ENCODE results near the gene NPTN. TPM values are rescaled to one million over a fixed set of nuclear protein-coding genes. Genes with fewer than 3 reads are reported as not detected.

NPTN gene
- 10 to 100 TPM; 45.5 to 54.0 TPM for total RNA-seq

DNA sequence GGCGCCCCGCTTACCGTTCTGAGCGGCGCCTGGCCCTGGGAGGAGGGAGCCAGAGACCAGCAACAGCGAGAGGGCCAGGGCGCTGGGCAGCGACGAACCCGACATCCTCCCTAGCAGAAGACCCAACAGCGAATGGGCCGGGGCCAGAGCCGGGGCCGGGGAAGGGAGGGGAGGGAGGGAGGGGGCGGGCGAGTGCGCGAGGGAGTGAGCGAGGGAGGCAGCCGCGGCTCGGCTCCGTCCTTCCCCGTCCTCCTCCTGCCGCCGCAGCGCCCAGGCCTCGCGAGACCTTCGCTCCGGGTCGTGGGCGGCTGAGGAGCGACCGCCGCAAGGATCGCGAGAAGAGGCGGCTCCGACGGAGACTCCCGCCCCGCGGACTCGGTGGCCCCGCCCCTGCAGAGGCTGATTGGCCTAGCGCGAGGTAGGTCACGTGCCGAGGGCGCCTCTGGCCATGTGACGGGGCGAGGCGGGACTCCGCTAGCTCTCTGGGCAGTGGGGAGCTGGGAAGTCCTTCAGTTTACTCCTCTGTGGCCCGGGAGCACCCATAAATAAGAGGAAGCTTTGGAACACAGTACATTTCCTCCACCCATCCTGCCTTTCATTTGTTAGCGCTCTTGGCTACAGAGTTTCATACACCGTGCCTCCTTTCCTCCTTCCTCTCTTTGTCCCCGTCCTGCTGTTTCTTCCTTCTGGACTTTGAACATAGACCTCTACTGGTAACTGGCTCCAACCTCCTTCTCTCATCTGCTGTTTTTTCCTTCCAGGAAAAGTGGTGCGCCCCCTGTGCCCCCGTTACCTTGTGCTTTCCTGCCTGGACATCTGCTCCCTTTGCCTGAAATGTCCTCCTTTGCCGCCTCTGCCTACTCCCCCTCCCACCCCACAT, at the start of gene NPTN:
TSS of gene NPTN (minus strand) at position 279 of the 880 bp plus-strand sequence. CDS start at position 105, 174 bp downstream.
- CTCF ChIA-PET: interaction anchor here (0.5 to 9.9 kb wide), 17 partner anchors 10 to 895 kb away, joined by 3 to 233 read pairs (median 5); no protein-coding TSS in a partner anchor
- peaks cover 48% of the 10 kb centered on the region for H3K4me1 Mint-ChIP-seq
- peak within 1 kb of the TSS; percentile 70 for H3K27ac Mint-ChIP-seq
- ATAC-seq (peak; percentile 97), DNase-seq (peak; percentile 99)
- no peaks in the 10 kb centered on the region for H3K9me3 Mint-ChIP-seq (ENCODE audit: low read depth)
- peak within 1 kb of the TSS; percentile 74 for H3K4me3 Mint-ChIP-seq
- peaks cover 4% of the 10 kb centered on the region for H3K36me3 Mint-ChIP-seq
- H3K27me3 Mint-ChIP-seq: peaks cover 27% of the 10 kb centered on the region

DNA sequence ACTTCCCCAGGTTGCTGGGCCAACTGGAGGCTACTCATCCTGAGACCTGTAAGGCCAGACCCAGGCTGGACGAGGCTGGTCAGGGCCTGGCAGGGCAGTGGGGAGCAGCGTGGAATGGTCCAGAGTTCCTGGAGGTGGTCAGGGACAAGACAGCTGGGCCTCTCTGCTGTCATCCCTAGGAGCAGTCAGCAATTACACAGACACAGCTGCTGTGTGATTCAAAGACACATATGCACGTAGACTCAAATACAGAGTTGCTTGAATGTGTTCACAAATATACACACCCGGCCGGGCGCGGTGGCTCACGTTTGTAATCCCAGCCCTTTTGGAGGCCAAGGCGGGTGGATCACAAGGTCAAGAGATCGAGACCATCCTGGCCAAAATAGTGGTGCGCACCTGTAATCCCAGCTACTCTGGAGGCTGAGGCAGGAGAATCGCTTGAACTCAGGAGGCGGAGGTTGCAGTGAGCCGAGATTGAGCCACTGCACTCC, 49.5 kb upstream of the NPTN start:
- Mint-ChIP-seq H3K4me3 (no peak overlapping the region), H3K36me3 (no peaks in the 10 kb centered on the region)

DNA sequence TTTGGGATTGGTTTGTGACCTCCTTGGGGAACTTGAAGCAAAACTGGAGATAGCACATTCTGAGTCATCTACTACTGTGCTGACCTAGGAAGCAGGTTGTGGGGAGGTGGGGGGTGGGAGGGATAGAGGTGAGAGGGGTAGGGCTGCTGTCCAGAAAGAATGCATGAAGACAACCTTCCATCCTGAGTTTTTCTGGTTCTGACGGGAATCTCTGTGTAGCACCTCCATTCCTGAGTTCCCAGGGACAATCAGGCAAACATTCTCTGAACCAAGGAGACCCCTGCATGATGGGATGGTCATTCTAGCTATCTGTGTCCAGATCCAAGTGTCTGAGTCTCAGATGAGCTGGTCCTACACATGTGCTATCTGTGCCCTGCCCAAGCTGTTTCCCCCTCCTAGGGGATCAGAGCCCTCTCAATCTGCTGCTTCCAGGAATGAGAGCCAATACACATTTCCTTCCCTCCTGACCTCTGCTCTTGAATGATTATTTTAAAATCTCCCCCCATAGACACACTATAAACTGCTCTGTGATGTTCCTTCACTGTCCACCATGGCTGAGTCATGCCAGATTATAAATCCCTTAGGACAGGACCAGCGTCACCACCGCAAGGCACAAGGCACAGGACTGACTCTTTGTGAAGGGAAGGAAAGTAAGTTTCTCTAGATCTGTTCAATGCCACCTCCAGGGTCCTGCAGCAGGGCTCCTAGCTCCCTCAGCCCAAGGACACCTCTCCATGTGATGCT, 48.8 kb upstream of the NPTN start:
- peaks cover 21% of the 10 kb centered on the region for H3K4me1 Mint-ChIP-seq
- no peaks in the 10 kb centered on the region for H3K36me3 Mint-ChIP-seq
- peaks cover 70% of the 10 kb centered on the region for H3K27me3 Mint-ChIP-seq
- CTCF ChIA-PET: interaction anchor here (2.5 to 7.9 kb wide), 3 partner anchors 18 to 46 kb away, joined by 12 to 52 read pairs (median 20); no protein-coding TSS in a partner anchor
- ATAC-seq (no peak), DNase-seq (no peak)
- no peak overlapping the region for H3K4me3 Mint-ChIP-seq
- H3K27ac Mint-ChIP-seq: no peak overlapping the region
- H3K9me3 Mint-ChIP-seq (ENCODE audit: low read depth): no peaks in the 10 kb centered on the region

More for the DNA sequence above, 49.5 kb upstream of the NPTN start:
- peaks cover 75% of the 10 kb centered on the region for H3K27me3 Mint-ChIP-seq
- CTCF ChIA-PET: interaction anchor here (2.5 to 7.9 kb wide), 3 partner anchors 17 to 46 kb away, joined by 12 to 52 read pairs (median 20); no protein-coding TSS in a partner anchor
- peaks cover 20% of the 10 kb centered on the region for H3K4me1 Mint-ChIP-seq
- no peak for ATAC-seq
- H3K27ac Mint-ChIP-seq: no peak overlapping the region
- H3K9me3 Mint-ChIP-seq (ENCODE audit: low read depth): no peaks in the 10 kb centered on the region
- no peak for DNase-seq

DNA sequence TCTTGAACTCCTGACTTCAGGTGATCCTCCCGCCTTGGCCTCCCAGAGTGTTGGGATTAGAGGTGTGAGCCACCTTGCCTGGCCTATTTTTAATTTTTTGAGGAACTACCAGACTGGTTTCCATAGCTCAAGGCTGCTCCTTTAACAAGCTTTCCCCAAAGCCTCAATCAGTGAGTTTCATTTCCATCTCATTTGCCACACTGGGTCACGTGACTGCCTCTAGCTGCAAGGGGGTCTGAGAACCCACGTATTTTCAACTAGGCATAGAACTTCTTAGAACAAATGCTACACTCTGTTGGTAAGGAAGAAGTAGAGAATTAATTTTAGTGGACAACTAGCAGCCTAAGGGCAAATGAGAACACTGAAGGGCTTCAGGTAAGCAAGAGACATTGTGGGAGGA, 47.9 kb upstream of the NPTN start:
- no peak overlapping the region for H3K4me3 Mint-ChIP-seq
- no peaks in the 10 kb centered on the region for H3K9me3 Mint-ChIP-seq (ENCODE audit: low read depth)
- ATAC-seq: no peak
- no peak for DNase-seq
- H3K27ac Mint-ChIP-seq: no peak overlapping the region
- H3K36me3 Mint-ChIP-seq: no peaks in the 10 kb centered on the region
- peaks cover 21% of the 10 kb centered on the region for H3K4me1 Mint-ChIP-seq
- H3K27me3 Mint-ChIP-seq: peaks cover 60% of the 10 kb centered on the region
- CTCF ChIA-PET: interaction anchor here (5.0 to 7.9 kb wide), 2 partner anchors 18 to 45 kb away, joined by 52 to 137 read pairs; no protein-coding TSS in a partner anchor

DNA sequence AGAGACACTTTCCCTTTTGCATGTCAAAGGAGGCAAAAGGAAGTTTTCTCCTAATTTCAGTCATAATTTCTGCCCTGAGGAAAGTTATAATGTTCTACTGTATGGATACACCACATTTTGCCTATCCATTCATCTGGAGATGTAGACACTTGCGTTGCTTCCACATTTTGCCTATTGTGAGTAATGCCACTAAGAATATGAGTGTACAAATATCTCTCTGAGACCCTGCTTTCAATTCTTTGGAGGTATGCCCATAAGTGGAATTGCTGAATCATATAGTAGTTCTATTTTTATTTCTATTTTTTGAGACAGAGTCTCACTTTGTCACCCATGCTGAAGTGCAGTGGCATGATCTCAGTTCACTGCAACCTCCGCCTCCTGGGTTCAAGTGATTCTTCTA, 47.4 kb upstream of the NPTN start:
- CTCF ChIA-PET: interaction anchor here (5.0 to 7.9 kb wide), 2 partner anchors 18 to 44 kb away, joined by 52 to 137 read pairs; no protein-coding TSS in a partner anchor
- DNase-seq (no peak), ATAC-seq (no peak)
- H3K36me3 Mint-ChIP-seq: no peaks in the 10 kb centered on the region
- no peak overlapping the region for H3K27ac Mint-ChIP-seq
- peaks cover 21% of the 10 kb centered on the region for H3K4me1 Mint-ChIP-seq
- peaks cover 55% of the 10 kb centered on the region for H3K27me3 Mint-ChIP-seq
- H3K4me3 Mint-ChIP-seq: no peak overlapping the region
- H3K9me3 Mint-ChIP-seq (ENCODE audit: low read depth): no peaks in the 10 kb centered on the region

DNA sequence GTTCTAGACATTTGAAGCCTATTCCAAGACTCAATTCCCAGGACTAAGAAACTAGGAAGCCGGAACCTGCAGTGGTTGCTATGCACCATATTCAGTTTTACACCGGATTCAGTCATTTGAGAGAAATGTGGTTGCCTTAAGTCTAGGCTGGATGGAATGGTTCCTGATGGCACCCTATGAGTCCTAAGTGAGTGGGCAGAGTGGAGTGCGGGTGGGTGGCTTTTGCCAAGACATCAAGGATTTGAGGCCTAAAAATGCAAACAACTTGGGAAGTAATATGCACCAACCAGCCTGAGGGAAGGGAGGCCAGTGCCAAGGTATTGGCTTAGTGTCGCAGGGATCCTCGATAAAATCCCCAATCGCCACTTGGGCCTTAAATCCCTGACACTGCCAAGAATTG, 46.8 kb upstream of the NPTN start:
- Mint-ChIP-seq H3K4me1 (peaks cover 21% of the 10 kb centered on the region), H3K27me3 (peaks cover 49% of the 10 kb centered on the region), H3K36me3 (no peaks in the 10 kb centered on the region), H3K4me3 (no peak overlapping the region), H3K27ac (no peak overlapping the region), H3K9me3 (ENCODE audit: low read depth) (no peaks in the 10 kb centered on the region)
- ATAC-seq (no peak), DNase-seq (no peak)
- CTCF ChIA-PET: interaction anchor here (3.7 to 7.9 kb wide), 3 partner anchors 19 to 44 kb away, joined by 32 to 137 read pairs (median 52); no protein-coding TSS in a partner anchor

DNA sequence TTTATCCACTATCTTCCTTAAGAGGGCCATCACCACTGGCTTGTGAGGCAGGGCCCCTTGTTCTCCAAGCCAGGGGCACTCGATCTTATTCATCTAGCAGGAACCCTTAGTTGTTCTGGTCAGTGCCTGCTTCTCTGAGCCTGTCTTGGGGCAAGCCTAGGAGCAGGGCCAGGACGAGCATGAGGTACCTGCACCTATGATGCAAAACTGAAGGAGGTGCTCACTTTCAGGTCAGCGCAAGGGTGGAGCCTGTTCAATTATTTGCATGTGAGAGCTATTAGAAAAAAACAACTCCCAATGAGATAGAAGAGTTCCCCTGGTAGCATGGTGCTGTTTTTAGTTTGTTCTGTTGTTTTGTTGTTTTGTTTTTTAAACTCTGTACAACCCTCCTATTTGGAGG, 46.0 kb upstream of the NPTN start:
- CTCF ChIA-PET: interaction anchor here (3.7 to 7.9 kb wide), 3 partner anchors 19 to 43 kb away, joined by 32 to 137 read pairs (median 52); no protein-coding TSS in a partner anchor
- peaks cover 25% of the 10 kb centered on the region for H3K4me1 Mint-ChIP-seq
- no peak overlapping the region for H3K27ac Mint-ChIP-seq
- no peaks in the 10 kb centered on the region for H3K9me3 Mint-ChIP-seq (ENCODE audit: low read depth)
- DNase-seq (no peak), ATAC-seq (no peak)
- H3K4me3 Mint-ChIP-seq: no peak overlapping the region
- H3K27me3 Mint-ChIP-seq: peaks cover 51% of the 10 kb centered on the region
- H3K36me3 Mint-ChIP-seq: no peaks in the 10 kb centered on the region

DNA sequence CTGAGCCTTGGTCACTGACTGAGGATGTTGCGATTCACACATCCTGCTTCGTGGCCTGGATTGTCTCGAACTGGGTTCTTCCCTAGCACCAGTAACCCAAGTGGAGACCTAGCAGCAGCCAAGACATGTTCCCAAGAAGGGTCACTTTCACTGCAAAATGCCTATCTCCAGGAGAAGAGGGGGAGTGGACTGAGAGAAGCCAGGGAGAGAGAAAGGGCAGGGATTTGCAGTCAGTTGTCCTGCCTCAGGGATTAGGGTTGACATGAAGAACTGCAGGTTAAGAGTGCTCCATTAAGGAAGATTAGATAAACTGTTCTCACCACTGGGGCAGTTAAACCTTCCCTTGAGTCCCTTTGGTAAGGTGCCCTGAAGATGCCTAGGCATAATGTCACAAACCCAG, 45.3 kb upstream of the NPTN start:
- no peak overlapping the region for H3K4me3 Mint-ChIP-seq
- H3K4me1 Mint-ChIP-seq: peaks cover 29% of the 10 kb centered on the region
- ATAC-seq (no peak), DNase-seq (no peak)
- H3K27ac Mint-ChIP-seq: no peak overlapping the region
- H3K9me3 Mint-ChIP-seq (ENCODE audit: low read depth): no peaks in the 10 kb centered on the region
- H3K36me3 Mint-ChIP-seq: no peaks in the 10 kb centered on the region
- peaks cover 52% of the 10 kb centered on the region for H3K27me3 Mint-ChIP-seq
- CTCF ChIA-PET: interaction anchor here (1.3 to 5.0 kb wide), 8 partner anchors 8 to 195 kb away, joined by 3 to 137 read pairs (median 14); no protein-coding TSS in a partner anchor

DNA sequence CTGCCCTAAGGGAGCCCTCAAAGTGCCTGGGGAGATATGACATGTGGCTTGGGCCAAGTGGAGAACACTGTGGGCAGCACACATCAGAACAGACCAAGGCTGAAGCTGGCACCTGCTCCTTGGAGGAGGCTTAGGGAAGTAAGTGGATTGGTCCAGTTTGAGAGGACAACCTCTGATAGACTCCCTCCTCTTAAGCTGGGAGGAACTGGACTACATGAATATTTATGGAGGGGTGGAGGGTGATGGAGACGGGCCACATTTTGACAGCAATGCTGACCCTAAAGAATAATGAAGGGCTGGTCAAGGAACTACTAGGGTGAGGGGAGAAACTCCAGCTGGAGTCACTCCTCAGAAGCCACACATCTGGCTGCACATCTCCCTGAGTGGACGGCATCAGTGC, 44.5 kb upstream of the NPTN start:
- no peak for DNase-seq
- H3K9me3 Mint-ChIP-seq (ENCODE audit: low read depth): no peaks in the 10 kb centered on the region
- CTCF ChIA-PET: interaction anchor here (0.6 to 5.0 kb wide), 14 partner anchors 9 to 284 kb away, joined by 3 to 137 read pairs (median 4); no protein-coding TSS in a partner anchor
- no peak overlapping the region for H3K27ac Mint-ChIP-seq
- H3K4me3 Mint-ChIP-seq: no peak overlapping the region
- H3K36me3 Mint-ChIP-seq: no peaks in the 10 kb centered on the region
- ATAC-seq: no peak
- H3K4me1 Mint-ChIP-seq: peaks cover 28% of the 10 kb centered on the region
- peaks cover 52% of the 10 kb centered on the region for H3K27me3 Mint-ChIP-seq

DNA sequence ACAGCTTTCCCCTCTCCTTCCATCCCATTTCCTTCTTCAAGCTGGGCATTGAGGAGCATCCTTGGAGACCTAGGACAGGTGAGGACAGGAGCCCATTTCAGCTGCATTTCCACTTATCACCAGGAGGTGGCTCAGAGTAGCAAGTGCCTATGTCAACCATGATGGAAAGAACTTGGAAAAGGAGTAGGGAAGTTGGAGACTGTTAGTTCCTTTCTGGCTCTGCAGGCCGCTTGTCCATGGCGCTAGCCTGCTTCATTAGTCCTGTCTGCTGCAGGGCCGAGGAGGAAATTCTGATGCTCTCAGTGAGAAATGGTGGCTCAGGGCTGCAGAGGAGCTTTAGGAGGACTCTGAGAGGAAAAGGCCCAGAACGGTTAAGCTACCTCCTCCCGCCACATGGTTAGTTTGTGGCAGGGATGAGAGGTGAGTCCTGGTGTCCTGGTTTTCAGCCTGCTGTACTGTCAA, 44.0 kb upstream of the NPTN start:
- CTCF ChIA-PET: interaction anchor here (0.6 to 5.0 kb wide), 16 partner anchors 9 to 284 kb away, joined by 3 to 137 read pairs (median 4); partner anchors contain the start of gene NPTN
- peak; percentile 61 for ATAC-seq
- Mint-ChIP-seq H3K27ac (no peak overlapping the region), H3K27me3 (peaks cover 51% of the 10 kb centered on the region), H3K9me3 (ENCODE audit: low read depth) (no peaks in the 10 kb centered on the region), H3K4me1 (peaks cover 28% of the 10 kb centered on the region), H3K4me3 (no peak overlapping the region), H3K36me3 (no peaks in the 10 kb centered on the region)
- DNase-seq: peak; percentile 56

DNA sequence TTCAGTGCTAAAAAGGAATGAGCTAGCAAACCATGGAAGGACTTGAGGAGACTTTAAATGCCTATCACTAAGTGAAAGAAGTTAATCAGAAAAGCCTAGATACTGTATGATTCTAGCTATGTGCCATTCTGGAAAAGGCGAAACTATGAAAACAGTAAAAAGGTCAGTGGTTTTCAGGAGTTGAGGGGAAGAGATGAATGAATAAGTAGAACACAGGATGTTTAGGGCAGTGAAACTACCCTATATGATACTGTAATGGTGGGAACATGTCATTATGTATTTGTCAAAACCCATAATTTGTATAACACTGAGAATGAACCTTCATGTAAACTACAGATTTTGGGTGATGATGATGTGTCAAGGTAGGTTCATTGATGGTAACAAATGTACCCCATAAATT, 41.4 kb upstream of the NPTN start:
- Mint-ChIP-seq H3K36me3 (no peaks in the 10 kb centered on the region), H3K27me3 (peaks cover 54% of the 10 kb centered on the region), H3K9me3 (ENCODE audit: low read depth) (no peaks in the 10 kb centered on the region), H3K4me1 (peaks cover 23% of the 10 kb centered on the region), H3K27ac (no peak overlapping the region), H3K4me3 (no peak overlapping the region)
- DNase-seq (no peak), ATAC-seq (no peak)
- CTCF ChIA-PET: interaction anchor here (1.2 to 1.3 kb wide), 2 partner anchors 11 to 31 kb away, joined by 4 to 6 read pairs; no protein-coding TSS in a partner anchor

DNA sequence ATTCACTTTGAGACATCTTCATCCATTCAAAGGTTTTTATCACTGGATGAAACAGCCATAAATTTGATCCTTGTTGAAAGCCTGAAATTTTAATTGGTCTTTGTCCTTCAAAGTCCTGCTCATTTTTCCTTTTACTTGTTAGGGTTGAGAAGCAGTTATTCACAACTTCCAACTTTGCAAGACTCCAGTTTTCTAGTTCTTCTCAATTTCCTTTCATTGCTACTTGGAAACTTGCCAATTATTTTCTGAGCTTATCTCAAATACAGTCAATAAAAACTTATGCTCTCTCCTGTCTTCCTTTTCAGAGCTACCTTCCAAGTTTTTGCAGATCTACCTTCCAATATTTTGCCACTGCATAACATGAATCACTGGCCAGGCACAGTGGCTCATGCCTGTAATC, 27.3 kb upstream of the NPTN start:
- H3K27me3 Mint-ChIP-seq: peaks cover 48% of the 10 kb centered on the region
- CTCF ChIA-PET: interaction anchor here (0.6 to 1.1 kb wide), 2 partner anchors 24 to 247 kb away, joined by 3 to 6 read pairs; no protein-coding TSS in a partner anchor
- ATAC-seq: no peak
- no peak for DNase-seq
- H3K9me3 Mint-ChIP-seq (ENCODE audit: low read depth): no peaks in the 10 kb centered on the region
- H3K36me3 Mint-ChIP-seq: no peaks in the 10 kb centered on the region
- peaks cover 4% of the 10 kb centered on the region for H3K4me1 Mint-ChIP-seq
- no peak overlapping the region for H3K27ac Mint-ChIP-seq
- H3K4me3 Mint-ChIP-seq: no peak overlapping the region

DNA sequence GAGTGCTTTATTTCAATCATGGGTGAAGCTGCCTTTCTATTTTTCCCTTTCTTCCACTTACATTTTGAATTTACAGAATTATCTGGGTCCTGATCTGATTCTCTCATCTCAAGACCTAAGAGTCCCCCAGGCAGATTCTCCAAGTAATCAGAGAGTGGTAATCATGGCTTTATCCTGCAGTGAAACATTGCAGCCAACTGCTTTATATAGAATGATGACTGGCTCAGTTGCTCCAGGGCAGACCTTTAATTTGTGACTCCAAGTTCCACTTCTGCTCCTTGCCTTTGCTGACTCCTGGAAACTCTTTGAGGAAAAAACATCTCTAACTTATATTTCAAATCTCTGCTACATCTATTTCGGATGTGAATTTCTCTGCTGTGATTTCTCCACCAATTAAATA, 25.5 kb upstream of the NPTN start:
- CTCF ChIA-PET: no interaction called here
- ATAC-seq: no peak
- no peak for DNase-seq

More for the DNA sequence above, 25.5 kb upstream of the NPTN start:
- H3K27me3 Mint-ChIP-seq: peaks cover 56% of the 10 kb centered on the region
- H3K9me3 Mint-ChIP-seq (ENCODE audit: low read depth): no peaks in the 10 kb centered on the region
- H3K4me3 Mint-ChIP-seq: no peak overlapping the region
- H3K27ac Mint-ChIP-seq: no peak overlapping the region
- H3K36me3 Mint-ChIP-seq: no peaks in the 10 kb centered on the region
- peaks cover 4% of the 10 kb centered on the region for H3K4me1 Mint-ChIP-seq

Measured in activated CD8-positive, alpha-beta memory T cell treated with anti-CD3 and anti-CD28 coated beads, Interleukin-2, amount 10 ng/mL, durations not matched to agents 7 days and 5 days (primary cell).